ENCODE data around the gene HTRA1. TPM values are rescaled to one million over a fixed set of nuclear protein-coding genes. Genes with fewer than 3 reads are reported as not detected.
A peak's percentile ranks its signal among the peaks of the same experiment; 100 is the strongest.

HTRA1 gene
- total and polyA plus RNA-seq, 3 donors from 2014 or later = 21.3 to 105 (median 27.3) TPM

DNA sequence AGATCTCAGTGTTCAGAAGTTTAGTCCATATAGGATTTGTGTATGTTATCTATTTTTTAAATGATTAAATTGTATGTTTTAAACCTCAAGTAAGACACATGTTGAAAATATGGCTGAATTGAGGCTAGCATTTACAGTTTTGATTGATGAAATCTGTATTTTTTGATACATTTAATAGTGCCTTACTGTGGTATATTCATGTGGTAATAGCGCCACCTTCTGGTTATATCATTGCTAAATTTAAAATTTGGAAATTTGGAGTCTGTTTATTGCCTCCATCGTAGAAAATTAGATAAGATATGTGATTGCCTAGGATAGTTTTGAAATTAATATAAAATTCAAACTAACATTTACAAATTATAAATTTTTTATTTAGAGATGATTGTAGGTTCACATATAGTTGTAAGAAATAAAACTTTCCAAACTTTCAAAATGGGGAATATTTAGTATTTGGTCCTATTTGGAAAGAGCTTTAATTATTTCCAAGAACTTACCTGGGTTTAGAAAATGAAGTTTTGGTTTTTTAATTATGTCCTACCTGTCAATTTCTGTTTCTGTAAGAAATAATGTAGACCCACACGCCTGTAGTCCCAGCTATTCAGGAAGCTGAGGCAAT, 26.0 kb upstream of the HTRA1 start:
- Histone ChIP-seq H3K36me3 (ENCODE audit: low read depth, missing control alignments) (no peaks in the 10 kb centered on the region), H3K27ac (no peak overlapping the region), H3K4me1 (no peaks in the 10 kb centered on the region), H3K27me3 (no peaks in the 10 kb centered on the region), H3K4me3 (no peak overlapping the region), H3K9me3 (no peaks in the 10 kb centered on the region)
- intact Hi-C loops (cut with DNase I; ENCODE audit: low total_unique reads) = loop anchor here (5.0 to 10.0 kb wide), 2 partner anchors 91 to 138 kb away; no protein-coding TSS in a partner anchor
- DNase-seq = no peak
- TF ChIP-seq, protein P1, sequence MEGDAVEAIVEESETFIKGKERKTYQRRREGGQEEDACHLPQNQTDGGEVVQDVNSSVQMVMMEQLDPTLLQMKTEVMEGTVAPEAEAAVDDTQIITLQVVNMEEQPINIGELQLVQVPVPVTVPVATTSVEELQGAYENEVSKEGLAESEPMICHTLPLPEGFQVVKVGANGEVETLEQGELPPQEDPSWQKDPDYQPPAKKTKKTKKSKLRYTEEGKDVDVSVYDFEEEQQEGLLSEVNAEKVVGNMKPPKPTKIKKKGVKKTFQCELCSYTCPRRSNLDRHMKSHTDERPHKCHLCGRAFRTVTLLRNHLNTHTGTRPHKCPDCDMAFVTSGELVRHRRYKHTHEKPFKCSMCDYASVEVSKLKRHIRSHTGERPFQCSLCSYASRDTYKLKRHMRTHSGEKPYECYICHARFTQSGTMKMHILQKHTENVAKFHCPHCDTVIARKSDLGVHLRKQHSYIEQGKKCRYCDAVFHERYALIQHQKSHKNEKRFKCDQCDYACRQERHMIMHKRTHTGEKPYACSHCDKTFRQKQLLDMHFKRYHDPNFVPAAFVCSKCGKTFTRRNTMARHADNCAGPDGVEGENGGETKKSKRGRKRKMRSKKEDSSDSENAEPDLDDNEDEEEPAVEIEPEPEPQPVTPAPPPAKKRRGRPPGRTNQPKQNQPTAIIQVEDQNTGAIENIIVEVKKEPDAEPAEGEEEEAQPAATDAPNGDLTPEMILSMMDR (IDR thresholded peaks at IDR 0.05) = peak; percentile 47 to 82 (median 62)
- TF ChIP-seq POLR2A (IDR thresholded peaks at IDR 0.05) = no peak
- WGBS, 2 donors = 47 to 56% methylated on average over 3 of the region's 3 CpGs

DNA sequence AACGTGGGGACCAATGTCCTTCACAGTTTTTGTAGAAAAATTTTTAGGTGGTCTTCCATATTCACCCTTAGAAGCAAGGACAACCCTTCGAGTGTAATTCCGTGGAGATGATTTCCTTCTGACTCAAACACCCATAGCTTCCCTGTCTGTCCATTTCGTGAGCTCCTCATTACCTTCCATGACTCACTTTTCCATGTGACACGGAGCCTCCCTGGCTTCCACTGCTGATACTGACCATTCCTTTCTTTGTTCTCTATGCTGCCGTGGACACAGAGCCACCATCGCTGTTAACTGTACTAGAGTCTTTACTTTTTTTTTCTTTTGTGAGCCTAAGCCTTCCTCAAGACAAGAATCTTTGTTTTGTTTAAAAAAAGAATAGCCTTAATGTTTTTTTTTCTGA, 19.4 kb upstream of the HTRA1 start:
- no peak overlapping the region for H3K27ac ChIP-seq
- H3K4me3 ChIP-seq = no peak overlapping the region
- no peaks in the 10 kb centered on the region for H3K9me3 ChIP-seq
- no peaks in the 10 kb centered on the region for H3K4me1 ChIP-seq
- TF ChIP-seq POLR2A (IDR thresholded peaks at IDR 0.05) = no peak
- TF ChIP-seq, protein P1 (IDR thresholded peaks at IDR 0.05) = no peak
- H3K36me3 ChIP-seq (ENCODE audit: low read depth, missing control alignments) = no peaks in the 10 kb centered on the region
- 67 to 84% methylated on average over 7 of the region's 7 CpGs for WGBS, 2 donors
- intact Hi-C loops (cut with DNase I; ENCODE audit: low total_unique reads) = no loop called here
- H3K27me3 ChIP-seq = no peaks in the 10 kb centered on the region
- no peak for DNase-seq

DNA sequence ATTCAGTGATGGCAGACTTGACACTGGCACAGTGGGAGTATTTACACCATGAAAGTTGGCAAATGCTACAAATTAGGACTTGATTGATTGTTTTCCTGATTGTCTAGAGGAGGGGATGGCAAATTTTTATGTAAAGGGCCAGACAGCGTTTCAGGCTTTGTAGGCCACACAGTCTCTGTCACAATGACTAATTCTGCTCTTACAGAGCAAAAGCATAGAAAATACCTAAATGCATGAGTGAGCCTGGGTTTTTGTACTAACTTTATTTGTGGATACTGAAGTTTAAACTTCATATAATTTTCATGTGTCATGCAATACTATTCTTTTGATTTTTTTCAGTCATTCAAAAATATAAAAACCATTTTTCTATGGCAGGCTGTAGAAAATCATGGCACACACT, 15.9 kb upstream of the HTRA1 start:
- intact Hi-C loops (cut with DNase I; ENCODE audit: low total_unique reads) = no loop called here
- 80 to 92% methylated on average over 1 of the region's 1 CpG for WGBS, 2 donors
- no peak for DNase-seq

DNA sequence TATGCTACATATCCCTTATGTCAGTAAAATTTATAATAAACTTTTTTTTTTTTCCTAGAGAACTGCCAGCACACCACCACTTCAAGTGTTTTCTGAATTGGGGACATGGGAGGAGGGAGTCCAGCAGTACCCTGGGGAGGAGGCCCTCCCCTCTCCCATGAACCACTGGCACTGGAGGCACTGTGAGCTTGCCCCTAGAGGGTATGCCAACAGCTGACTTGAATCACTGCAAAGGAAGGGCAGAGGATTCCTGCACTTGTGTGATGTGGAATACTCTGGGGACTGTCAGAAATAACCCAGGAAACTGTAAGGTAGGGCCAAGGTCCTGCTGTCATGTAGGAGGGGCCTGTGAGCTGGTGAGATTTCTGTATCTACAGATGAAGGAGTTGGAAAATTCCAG, 15.4 kb upstream of the HTRA1 start:
- Histone ChIP-seq H3K27ac (no peak overlapping the region), H3K9me3 (no peaks in the 10 kb centered on the region), H3K36me3 (ENCODE audit: low read depth, missing control alignments) (no peaks in the 10 kb centered on the region), H3K4me1 (no peaks in the 10 kb centered on the region), H3K4me3 (no peak overlapping the region), H3K27me3 (no peaks in the 10 kb centered on the region)
- TF ChIP-seq, protein P1 (IDR thresholded peaks at IDR 0.05) = no peak
- intact Hi-C loops (cut with DNase I; ENCODE audit: low total_unique reads) = no loop called here
- no peak for DNase-seq

More for the DNA sequence above, 15.9 kb upstream of the HTRA1 start:
- H3K4me1 ChIP-seq = no peaks in the 10 kb centered on the region
- no peaks in the 10 kb centered on the region for H3K36me3 ChIP-seq (ENCODE audit: low read depth, missing control alignments)
- H3K27me3 ChIP-seq = no peaks in the 10 kb centered on the region
- TF ChIP-seq, protein P1 (IDR thresholded peaks at IDR 0.05) = no peak
- TF ChIP-seq POLR2A (IDR thresholded peaks at IDR 0.05) = no peak
- H3K9me3 ChIP-seq = no peaks in the 10 kb centered on the region
- H3K4me3 ChIP-seq = no peak overlapping the region
- H3K27ac ChIP-seq = no peak overlapping the region

Data from testis (tissue), 3 donors.